Tibial nerve (tissue), 3 donors: ENCODE data around the gene TCEANC.

Experiments used
- POLR2A ChIP-seq, 2 donors: fragments of 450-650 bp; IDR thresholded peaks; one replicate each; pipeline ENCODE4 v1.6.1; 2017; ENCODE audit warnings: antibody characterized with exemption in 2 of 2, mild to moderate bottlenecking in 2 of 2, moderate library complexity in 2 of 2
- TF ChIP-seq, protein P1 (sequence below), 5 experiments: fragments of 200-600 bp in 3 of 5; fragments of 450-650 bp in 2 of 5; sonication (generic) in 3 of 5; IDR thresholded peaks; one replicate each; pipeline ENCODE4 v1.5.1; 2016 to 2019; ENCODE audit warnings: antibody characterized with exemption in 5 of 5, mild to moderate bottlenecking in 3 of 5, moderate library complexity in 2 of 5

GRCh38 chrX:13691841-13692371 is 39.0 kb downstream of the TCEANC start:
- TF ChIP-seq POLR2A (IDR thresholded peaks at IDR 0.05), result no peak
- TF ChIP-seq, protein P1, sequence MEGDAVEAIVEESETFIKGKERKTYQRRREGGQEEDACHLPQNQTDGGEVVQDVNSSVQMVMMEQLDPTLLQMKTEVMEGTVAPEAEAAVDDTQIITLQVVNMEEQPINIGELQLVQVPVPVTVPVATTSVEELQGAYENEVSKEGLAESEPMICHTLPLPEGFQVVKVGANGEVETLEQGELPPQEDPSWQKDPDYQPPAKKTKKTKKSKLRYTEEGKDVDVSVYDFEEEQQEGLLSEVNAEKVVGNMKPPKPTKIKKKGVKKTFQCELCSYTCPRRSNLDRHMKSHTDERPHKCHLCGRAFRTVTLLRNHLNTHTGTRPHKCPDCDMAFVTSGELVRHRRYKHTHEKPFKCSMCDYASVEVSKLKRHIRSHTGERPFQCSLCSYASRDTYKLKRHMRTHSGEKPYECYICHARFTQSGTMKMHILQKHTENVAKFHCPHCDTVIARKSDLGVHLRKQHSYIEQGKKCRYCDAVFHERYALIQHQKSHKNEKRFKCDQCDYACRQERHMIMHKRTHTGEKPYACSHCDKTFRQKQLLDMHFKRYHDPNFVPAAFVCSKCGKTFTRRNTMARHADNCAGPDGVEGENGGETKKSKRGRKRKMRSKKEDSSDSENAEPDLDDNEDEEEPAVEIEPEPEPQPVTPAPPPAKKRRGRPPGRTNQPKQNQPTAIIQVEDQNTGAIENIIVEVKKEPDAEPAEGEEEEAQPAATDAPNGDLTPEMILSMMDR (IDR thresholded peaks at IDR 0.05), result no peak
